Measurements from ENCODE around the gene ANKS6. TPM values are rescaled to one million over a fixed set of nuclear protein-coding genes. Genes with fewer than 3 reads are reported as not detected.

ANKS6 gene
- total and polyA plus RNA-seq, 9 of the 15 experiments (the other 6 are each of a cell fraction or from before 2014, with no cell fraction given), result 9.9 to 74.5 (median 36.9) TPM

DNA sequence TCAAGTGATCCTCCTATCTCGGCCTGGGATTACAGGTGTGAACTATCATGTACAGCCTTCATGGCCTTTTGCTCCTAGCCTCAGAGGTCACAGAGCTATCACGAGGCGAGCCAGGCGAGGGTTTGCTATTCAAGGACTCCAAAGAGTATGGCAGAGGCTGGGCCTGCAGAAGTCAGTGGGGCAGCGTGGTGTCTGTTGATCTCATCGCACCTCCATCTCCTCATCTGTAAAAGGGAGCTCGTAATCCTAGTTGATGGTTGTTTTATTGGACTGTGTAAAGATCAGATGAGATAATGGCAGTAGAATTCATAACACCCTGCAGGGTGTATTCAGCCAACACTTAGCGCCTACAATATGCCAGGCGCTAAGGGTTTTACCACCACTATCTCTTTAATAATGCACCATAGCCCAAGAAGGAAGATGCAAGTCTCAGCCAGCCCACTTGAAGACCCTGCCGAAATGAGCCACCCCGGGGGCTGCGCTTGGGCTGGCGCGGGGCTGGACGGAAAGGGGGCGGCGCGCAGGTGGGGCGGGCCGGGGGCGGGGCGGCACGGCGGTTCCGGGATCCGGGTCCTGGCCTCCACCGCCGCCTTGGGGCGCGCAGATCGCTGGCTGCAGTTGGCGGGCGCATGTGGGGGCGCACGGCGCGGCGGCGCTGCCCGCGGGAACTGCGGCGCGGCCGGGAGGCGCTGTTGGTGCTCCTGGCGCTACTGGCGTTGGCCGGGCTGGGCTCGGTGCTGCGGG lies 10.9 kb upstream of the ANKS6 start, which contains the start of gene GALNT12 (continued):
- TF ChIP-seq, protein P1, sequence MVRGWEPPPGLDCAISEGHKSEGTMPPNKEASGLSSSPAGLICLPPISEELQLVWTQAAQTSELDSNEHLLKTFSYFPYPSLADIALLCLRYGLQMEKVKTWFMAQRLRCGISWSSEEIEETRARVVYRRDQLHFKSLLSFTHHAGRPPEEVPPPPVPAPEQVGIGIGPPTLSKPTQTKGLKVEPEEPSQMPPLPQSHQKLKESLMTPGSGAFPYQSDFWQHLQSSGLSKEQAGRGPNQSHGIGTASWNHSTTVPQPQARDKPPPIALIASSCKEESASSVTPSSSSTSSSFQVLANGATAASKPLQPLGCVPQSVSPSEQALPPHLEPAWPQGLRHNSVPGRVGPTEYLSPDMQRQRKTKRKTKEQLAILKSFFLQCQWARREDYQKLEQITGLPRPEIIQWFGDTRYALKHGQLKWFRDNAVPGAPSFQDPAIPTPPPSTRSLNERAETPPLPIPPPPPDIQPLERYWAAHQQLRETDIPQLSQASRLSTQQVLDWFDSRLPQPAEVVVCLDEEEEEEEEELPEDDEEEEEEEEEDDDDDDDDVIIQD (CRISPR knock-in tag; IDR thresholded peaks at IDR 0.05), result no peak
- no peak for TF ChIP-seq TAF9B (IDR thresholded peaks at IDR 0.05; ENCODE audit: partially characterized antibody)
- TF ChIP-seq, protein P2, sequence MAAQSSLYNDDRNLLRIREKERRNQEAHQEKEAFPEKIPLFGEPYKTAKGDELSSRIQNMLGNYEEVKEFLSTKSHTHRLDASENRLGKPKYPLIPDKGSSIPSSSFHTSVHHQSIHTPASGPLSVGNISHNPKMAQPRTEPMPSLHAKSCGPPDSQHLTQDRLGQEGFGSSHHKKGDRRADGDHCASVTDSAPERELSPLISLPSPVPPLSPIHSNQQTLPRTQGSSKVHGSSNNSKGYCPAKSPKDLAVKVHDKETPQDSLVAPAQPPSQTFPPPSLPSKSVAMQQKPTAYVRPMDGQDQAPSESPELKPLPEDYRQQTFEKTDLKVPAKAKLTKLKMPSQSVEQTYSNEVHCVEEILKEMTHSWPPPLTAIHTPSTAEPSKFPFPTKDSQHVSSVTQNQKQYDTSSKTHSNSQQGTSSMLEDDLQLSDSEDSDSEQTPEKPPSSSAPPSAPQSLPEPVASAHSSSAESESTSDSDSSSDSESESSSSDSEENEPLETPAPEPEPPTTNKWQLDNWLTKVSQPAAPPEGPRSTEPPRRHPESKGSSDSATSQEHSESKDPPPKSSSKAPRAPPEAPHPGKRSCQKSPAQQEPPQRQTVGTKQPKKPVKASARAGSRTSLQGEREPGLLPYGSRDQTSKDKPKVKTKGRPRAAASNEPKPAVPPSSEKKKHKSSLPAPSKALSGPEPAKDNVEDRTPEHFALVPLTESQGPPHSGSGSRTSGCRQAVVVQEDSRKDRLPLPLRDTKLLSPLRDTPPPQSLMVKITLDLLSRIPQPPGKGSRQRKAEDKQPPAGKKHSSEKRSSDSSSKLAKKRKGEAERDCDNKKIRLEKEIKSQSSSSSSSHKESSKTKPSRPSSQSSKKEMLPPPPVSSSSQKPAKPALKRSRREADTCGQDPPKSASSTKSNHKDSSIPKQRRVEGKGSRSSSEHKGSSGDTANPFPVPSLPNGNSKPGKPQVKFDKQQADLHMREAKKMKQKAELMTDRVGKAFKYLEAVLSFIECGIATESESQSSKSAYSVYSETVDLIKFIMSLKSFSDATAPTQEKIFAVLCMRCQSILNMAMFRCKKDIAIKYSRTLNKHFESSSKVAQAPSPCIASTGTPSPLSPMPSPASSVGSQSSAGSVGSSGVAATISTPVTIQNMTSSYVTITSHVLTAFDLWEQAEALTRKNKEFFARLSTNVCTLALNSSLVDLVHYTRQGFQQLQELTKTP (IDR thresholded peaks at IDR 0.05; ENCODE audit: low read depth in 1 of 2, partially characterized antibody in 2 of 2), result no peak
- TF ChIP-seq ATF1 (CRISPR knock-in tag; IDR thresholded peaks at IDR 0.05), result no peak
- TF ChIP-seq ATF1 (tag; IDR thresholded peaks at IDR 0.05), result peak; percentile 24; the same call in 1 of the 2 replicates
- TF ChIP-seq, protein P3, sequence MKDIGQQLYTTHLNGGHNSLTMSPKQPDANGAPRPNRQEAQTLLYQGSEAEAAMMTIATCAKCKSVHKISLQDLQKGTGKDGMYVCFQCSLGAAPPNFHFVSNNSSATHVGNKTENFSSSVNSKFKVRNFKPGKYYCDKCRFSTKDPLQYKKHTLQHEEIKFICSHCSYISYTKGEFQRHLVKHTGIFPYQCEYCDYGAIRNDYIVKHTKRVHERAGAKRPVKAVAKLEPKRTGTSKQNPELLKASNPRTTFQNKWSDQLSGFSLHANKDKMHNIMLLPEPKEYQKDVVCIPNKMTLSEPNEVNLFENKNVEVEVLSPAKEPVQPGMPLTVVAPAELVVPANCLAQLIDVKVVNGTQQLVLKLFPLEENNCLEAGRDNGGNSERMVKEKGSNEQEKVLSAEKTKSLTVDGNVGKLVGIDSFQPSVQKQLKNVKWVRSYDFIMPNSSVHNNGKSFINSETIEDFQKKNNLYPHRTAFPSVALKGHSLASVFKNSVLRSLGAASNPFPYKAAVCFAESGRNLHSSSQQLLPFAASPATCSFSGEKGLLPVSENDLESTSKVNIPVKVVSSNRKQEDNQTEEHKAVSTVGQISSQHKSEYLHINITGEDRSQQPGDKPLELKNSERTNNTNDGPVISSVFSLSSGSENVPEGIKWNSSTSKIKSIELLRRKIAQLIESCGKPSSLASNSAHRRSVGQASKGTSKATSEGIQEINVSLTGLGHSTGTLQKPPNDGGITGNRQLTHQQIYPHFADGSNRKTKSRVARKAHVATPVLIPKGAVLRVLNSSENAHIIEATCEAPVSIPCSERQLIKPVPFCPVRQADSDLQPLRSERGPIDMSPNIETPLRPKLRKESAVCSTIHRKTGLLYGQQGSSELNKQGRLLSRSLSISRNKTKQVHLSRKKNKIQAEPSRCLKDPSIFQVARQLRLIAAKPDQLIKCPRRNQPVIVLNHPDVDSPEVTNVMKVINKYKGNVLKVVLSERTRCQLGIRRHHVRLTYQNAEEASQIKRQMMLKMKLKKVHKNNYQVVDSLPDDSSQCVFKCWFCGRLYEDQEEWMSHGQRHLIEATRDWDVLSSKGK (CRISPR knock-in tag; IDR thresholded peaks at IDR 0.05), result no peak
- TF ChIP-seq, protein P4, sequence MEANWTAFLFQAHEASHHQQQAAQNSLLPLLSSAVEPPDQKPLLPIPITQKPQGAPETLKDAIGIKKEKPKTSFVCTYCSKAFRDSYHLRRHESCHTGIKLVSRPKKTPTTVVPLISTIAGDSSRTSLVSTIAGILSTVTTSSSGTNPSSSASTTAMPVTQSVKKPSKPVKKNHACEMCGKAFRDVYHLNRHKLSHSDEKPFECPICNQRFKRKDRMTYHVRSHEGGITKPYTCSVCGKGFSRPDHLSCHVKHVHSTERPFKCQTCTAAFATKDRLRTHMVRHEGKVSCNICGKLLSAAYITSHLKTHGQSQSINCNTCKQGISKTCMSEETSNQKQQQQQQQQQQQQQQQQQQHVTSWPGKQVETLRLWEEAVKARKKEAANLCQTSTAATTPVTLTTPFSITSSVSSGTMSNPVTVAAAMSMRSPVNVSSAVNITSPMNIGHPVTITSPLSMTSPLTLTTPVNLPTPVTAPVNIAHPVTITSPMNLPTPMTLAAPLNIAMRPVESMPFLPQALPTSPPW (CRISPR knock-in tag; IDR thresholded peaks at IDR 0.05), result peak; percentile 75
- TF ChIP-seq, protein P5, sequence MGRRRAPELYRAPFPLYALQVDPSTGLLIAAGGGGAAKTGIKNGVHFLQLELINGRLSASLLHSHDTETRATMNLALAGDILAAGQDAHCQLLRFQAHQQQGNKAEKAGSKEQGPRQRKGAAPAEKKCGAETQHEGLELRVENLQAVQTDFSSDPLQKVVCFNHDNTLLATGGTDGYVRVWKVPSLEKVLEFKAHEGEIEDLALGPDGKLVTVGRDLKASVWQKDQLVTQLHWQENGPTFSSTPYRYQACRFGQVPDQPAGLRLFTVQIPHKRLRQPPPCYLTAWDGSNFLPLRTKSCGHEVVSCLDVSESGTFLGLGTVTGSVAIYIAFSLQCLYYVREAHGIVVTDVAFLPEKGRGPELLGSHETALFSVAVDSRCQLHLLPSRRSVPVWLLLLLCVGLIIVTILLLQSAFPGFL (CRISPR knock-in tag; IDR thresholded peaks at IDR 0.05), result no peak
- TF ChIP-seq ZBTB7A (IDR thresholded peaks at IDR 0.05; ENCODE audit: borderline replicate concordance, control insufficient read depth, low read depth, low read length), result peak; percentile 77; the same call in 1 of the 2 replicates

All from K562 (cell line).